Measurements from ENCODE around the gene CRK. TPM values are rescaled to one million over a fixed set of nuclear protein-coding genes. Genes with fewer than 3 reads are reported as not detected.

Gene CRK
- total and polyA plus RNA-seq, 10 of the 15 experiments (the other 5 are each of a cell fraction or from before 2014, with no cell fraction given) = 11.1 to 23.8 (median 20.5) TPM

DNA sequence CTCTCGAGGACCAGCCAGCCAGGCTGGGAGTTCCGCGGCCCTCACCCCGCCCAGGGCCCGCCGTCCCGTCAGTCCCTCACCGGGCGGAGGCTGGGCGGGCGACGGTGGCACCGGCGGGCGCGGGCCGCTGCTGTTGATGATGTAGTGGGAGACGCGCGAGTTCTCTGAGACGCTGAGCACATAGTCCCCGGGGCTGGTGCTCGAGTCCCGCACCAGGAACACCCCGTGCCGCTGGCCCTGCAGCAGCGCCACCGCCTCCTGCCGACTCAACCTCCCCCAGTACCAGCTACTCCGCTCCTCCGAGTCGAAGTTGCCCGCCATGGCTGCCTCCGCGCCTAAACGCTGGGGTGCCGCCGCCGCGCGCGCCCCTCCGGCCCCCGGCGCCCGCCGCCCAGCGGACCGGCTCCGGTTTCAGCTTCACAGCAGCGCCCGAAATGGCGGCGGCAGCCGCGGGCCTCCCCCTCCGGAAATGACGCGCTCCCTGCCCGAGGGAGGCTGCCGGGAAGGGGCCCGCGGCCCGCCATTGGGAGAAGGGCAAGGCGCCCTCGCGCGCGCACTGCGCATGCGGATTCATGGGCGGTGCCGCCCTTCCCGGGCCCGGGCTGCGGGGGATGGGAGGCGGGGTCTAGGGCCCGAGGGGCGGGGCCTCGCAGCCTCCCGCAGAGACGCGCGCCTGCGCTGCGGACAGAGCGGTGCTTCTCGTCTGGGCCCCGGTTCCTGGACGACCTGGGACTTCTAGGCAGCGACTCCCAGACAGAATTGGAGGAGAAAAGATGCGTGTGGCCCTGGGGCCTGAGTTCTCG lies at the start of gene CRK (continued):
- TF ChIP-seq, protein P1, sequence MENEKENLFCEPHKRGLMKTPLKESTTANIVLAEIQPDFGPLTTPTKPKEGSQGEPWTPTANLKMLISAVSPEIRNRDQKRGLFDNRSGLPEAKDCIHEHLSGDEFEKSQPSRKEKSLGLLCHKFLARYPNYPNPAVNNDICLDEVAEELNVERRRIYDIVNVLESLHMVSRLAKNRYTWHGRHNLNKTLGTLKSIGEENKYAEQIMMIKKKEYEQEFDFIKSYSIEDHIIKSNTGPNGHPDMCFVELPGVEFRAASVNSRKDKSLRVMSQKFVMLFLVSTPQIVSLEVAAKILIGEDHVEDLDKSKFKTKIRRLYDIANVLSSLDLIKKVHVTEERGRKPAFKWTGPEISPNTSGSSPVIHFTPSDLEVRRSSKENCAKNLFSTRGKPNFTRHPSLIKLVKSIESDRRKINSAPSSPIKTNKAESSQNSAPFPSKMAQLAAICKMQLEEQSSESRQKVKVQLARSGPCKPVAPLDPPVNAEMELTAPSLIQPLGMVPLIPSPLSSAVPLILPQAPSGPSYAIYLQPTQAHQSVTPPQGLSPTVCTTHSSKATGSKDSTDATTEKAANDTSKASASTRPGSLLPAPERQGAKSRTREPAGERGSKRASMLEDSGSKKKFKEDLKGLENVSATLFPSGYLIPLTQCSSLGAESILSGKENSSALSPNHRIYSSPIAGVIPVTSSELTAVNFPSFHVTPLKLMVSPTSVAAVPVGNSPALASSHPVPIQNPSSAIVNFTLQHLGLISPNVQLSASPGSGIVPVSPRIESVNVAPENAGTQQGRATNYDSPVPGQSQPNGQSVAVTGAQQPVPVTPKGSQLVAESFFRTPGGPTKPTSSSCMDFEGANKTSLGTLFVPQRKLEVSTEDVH (IDR thresholded peaks at IDR 0.05; ENCODE audit: low read depth, partially characterized antibody) = no peak
- TF ChIP-seq CREM (IDR thresholded peaks at IDR 0.05; ENCODE audit: low read depth) (peak; percentile 96), GATAD2B (conservative IDR thresholded peaks at IDR 0.05; ENCODE audit: low read depth) (peak; percentile 80), FOXK2 (IDR thresholded peaks at IDR 0.05) (no peak), SREBF1 (IDR thresholded peaks at IDR 0.05; ENCODE audit: low read length) (no peak), ZSCAN29 (IDR thresholded peaks at IDR 0.05) (peak; percentile 87), EED (IDR thresholded peaks at IDR 0.05; ENCODE audit: low read depth) (0 out of 2 replicates have a peak, but pooled peaks have one; percentile 2), NFXL1 (IDR thresholded peaks at IDR 0.05; ENCODE audit: borderline replicate concordance) (0 out of 2 replicates have a peak, but pooled peaks have one; percentile 53), MEF2A (IDR thresholded peaks at IDR 0.05; ENCODE audit: insufficient read depth, low read depth, low read length) (0 out of 2 replicates have a peak, but pooled peaks have one; percentile 43), NRF1 (conservative IDR thresholded peaks at IDR 0.05; ENCODE audit: low read depth, low read length) (peak; percentile 75), DPF2 (IDR thresholded peaks at IDR 0.05) (peak; percentile 77; the same call in 1 of the 2 replicates), SMAD1 (IDR thresholded peaks at IDR 0.05; ENCODE audit: low read depth, partially characterized antibody) (no peak), POLR2AphosphoS5 (IDR thresholded peaks at IDR 0.05; ENCODE audit: low read length) (peak; percentile 91), PML (IDR thresholded peaks at IDR 0.05; ENCODE audit: low read length) (peak; percentile 91; the same call in 1 of the 2 replicates), STAT1 (conservative IDR thresholded peaks at IDR 0.05) (peak; percentile 51; the same call in 1 of the 2 replicates), CREB1 (IDR thresholded peaks at IDR 0.05; ENCODE audit: low read depth) (peak; percentile 95), BHLHE40 (IDR thresholded peaks at IDR 0.05; ENCODE audit: borderline replicate concordance in 1 of 2, low read depth in 2 of 2, low read length in 1 of 2) (peak in 1 of 2 experiments; percentile 74; a peak in 2 of 4 replicates)
- TF ChIP-seq, protein P2, sequence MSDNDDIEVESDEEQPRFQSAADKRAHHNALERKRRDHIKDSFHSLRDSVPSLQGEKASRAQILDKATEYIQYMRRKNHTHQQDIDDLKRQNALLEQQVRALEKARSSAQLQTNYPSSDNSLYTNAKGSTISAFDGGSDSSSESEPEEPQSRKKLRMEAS (IDR thresholded peaks at IDR 0.05; ENCODE audit: low read depth, low read length) = peak; percentile 61; the same call in 1 of the 2 replicates
- TF ChIP-seq, protein P3, sequence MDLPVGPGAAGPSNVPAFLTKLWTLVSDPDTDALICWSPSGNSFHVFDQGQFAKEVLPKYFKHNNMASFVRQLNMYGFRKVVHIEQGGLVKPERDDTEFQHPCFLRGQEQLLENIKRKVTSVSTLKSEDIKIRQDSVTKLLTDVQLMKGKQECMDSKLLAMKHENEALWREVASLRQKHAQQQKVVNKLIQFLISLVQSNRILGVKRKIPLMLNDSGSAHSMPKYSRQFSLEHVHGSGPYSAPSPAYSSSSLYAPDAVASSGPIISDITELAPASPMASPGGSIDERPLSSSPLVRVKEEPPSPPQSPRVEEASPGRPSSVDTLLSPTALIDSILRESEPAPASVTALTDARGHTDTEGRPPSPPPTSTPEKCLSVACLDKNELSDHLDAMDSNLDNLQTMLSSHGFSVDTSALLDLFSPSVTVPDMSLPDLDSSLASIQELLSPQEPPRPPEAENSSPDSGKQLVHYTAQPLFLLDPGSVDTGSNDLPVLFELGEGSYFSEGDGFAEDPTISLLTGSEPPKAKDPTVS (IDR thresholded peaks at IDR 0.05; ENCODE audit: low read depth, low read length) = 0 out of 2 replicates have a peak, but pooled peaks have one; percentile 15
- TF ChIP-seq, protein P4, sequence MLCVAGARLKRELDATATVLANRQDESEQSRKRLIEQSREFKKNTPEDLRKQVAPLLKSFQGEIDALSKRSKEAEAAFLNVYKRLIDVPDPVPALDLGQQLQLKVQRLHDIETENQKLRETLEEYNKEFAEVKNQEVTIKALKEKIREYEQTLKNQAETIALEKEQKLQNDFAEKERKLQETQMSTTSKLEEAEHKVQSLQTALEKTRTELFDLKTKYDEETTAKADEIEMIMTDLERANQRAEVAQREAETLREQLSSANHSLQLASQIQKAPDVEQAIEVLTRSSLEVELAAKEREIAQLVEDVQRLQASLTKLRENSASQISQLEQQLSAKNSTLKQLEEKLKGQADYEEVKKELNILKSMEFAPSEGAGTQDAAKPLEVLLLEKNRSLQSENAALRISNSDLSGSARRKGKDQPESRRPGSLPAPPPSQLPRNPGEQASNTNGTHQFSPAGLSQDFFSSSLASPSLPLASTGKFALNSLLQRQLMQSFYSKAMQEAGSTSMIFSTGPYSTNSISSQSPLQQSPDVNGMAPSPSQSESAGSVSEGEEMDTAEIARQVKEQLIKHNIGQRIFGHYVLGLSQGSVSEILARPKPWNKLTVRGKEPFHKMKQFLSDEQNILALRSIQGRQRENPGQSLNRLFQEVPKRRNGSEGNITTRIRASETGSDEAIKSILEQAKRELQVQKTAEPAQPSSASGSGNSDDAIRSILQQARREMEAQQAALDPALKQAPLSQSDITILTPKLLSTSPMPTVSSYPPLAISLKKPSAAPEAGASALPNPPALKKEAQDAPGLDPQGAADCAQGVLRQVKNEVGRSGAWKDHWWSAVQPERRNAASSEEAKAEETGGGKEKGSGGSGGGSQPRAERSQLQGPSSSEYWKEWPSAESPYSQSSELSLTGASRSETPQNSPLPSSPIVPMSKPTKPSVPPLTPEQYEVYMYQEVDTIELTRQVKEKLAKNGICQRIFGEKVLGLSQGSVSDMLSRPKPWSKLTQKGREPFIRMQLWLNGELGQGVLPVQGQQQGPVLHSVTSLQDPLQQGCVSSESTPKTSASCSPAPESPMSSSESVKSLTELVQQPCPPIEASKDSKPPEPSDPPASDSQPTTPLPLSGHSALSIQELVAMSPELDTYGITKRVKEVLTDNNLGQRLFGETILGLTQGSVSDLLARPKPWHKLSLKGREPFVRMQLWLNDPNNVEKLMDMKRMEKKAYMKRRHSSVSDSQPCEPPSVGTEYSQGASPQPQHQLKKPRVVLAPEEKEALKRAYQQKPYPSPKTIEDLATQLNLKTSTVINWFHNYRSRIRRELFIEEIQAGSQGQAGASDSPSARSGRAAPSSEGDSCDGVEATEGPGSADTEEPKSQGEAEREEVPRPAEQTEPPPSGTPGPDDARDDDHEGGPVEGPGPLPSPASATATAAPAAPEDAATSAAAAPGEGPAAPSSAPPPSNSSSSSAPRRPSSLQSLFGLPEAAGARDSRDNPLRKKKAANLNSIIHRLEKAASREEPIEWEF (IDR thresholded peaks at IDR 0.05; ENCODE audit: insufficient replicate concordance, low read depth, low read length) = no peak
